Natural killer cell (primary cell): Measurements from ENCODE around the gene CPNE8. TPM values are rescaled to one million over a fixed set of nuclear protein-coding genes. Genes with fewer than 3 reads are reported as not detected.

Source experiments
- ATAC-seq, 3 donors: fragments of 150-1000 bp in 2 of 3; fragments of 200-7000 bp in 1 of 3; cut with Tn5 transposase; 1 replicate in 1 of 3; 2 replicates in 2 of 3; pipeline ENCODE4 v1.10.0; 2021; ENCODE audit warnings: mild to moderate bottlenecking in 2 of 3, moderate library complexity in 2 of 3
- DNase-seq, 2 donors: peaks; one replicate each; pipeline versions ENCODE4 v3.0.0 to v3.0.0-alpha.2; 2013 to 2021; ENCODE audit warnings: mixed read lengths in 1 of 2
- H3K27ac ChIP-seq: one replicate; pipeline ENCODE4 v1.5.1; 2013; ENCODE audit warnings: mild to moderate bottlenecking, low read length
- H3K27me3 ChIP-seq: one replicate; pipeline ENCODE4 v1.6.1; 2013; ENCODE audit warnings: low read length; ENCODE audit not compliant: control insufficient read depth, insufficient read depth
- H3K36me3 ChIP-seq: one replicate; pipeline ENCODE4 v1.6.1; 2013; ENCODE audit warnings: low read length; ENCODE audit not compliant: control insufficient read depth, insufficient read depth
- H3K4me1 ChIP-seq: one replicate; pipeline ENCODE4 v1.6.1; 2013; ENCODE audit warnings: low read length; ENCODE audit not compliant: control insufficient read depth, insufficient read depth
- H3K4me3 ChIP-seq: one replicate; pipeline ENCODE4 v1.5.1; 2013; ENCODE audit warnings: low read length
- H3K9me3 ChIP-seq: one replicate; pipeline ENCODE4 v1.6.1; 2013; ENCODE audit warnings: low read length; ENCODE audit not compliant: control insufficient read depth, insufficient read depth
- H3K27ac Mint-ChIP-seq, 2 donors: one replicate each; pipeline ENCODE4 v1.8.0; 2022; ENCODE audit warnings: mild to moderate bottlenecking in 2 of 2, mixed read lengths in 2 of 2, moderate library complexity in 1 of 2
- H3K27me3 Mint-ChIP-seq, 2 donors: one replicate each; pipeline ENCODE4 v1.8.0; 2022; ENCODE audit warnings: low read depth in 2 of 2, mixed read lengths in 2 of 2
- H3K36me3 Mint-ChIP-seq: one replicate; pipeline ENCODE4 v1.8.0; 2022; ENCODE audit warnings: mixed read lengths
- H3K4me1 Mint-ChIP-seq, 2 donors: one replicate each; pipeline ENCODE4 v1.8.0; 2022; ENCODE audit warnings: mixed read lengths in 2 of 2
- H3K4me3 Mint-ChIP-seq: one replicate; pipeline ENCODE4 v1.8.0; 2022; ENCODE audit warnings: mild to moderate bottlenecking, moderate library complexity, mixed read lengths
- H3K9me3 Mint-ChIP-seq, 2 donors: one replicate each; pipeline ENCODE4 v1.8.0; 2022; ENCODE audit warnings: mixed read lengths in 2 of 2
- CTCF ChIP-seq: fragments of 200-600 bp; IDR thresholded peaks from one replicate; pipeline ENCODE4 v1.8.0; 2022; ENCODE audit warnings: antibody characterized with exemption
- WGBS: methylation state at CpG from one replicate; pipeline ENCODE4 v1.1.7; 2013; ENCODE audit warnings: missing lambda C conversion rate; ENCODE audit not compliant: insufficient coverage; 5-methylcytosine and 5-hydroxymethylcytosine counted together
- intact Hi-C: fragments of 100-400 bp; cut with micrococcal nuclease; formaldehyde crosslinking; loops from one replicate; pipeline ENCODE4 v1.14.2; 2022
- total RNA-seq, 4 donors: library from RNA; stranded (reverse); fragments of 120-200 nt in 1 of 4; gene quantifications; one replicate each; pipeline versions ENCODE4 v1.2.3 to v1.2.4, GENCODE V29; 2013 to 2022

CPNE8 gene
- total RNA-seq, 3 donors from 2014 or later (not counting 1 experiment from before 2014, with no cell fraction given) = 6.1 to 8.1 (median 7.9) TPM

DNA sequence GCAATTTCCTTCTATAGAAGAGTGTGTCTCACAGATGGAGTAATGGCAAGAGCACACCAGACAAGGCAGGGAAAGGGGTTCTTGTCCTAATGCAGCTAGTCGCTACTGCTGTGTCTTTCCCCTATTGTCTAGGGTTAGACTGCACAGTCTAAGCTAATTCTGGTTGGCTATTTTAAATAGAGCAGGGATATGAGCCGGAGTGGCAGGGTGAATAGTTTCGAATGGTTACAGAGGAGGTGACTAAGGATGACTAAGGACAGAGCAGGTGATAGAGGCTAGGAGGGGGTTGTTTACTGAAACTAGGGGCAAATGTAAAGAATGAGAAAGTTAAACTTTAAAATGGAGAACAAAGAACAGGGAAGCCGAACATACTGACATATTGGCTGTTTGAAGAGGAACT lies 25.6 kb upstream of the CPNE8 start:
- Histone ChIP-seq H3K36me3 (no peaks in the 10 kb centered on the region), H3K4me3 (no peak overlapping the region), H3K27ac (no peak overlapping the region), H3K27me3 (no peaks in the 10 kb centered on the region), H3K9me3 (no peaks in the 10 kb centered on the region), H3K4me1 (no peaks in the 10 kb centered on the region)
- WGBS = 76% methylated on average over 4 of the region's 4 CpGs
- no peak overlapping the region for H3K4me3 Mint-ChIP-seq
- ATAC-seq (no peak), DNase-seq (no peak)
- no peak overlapping the region for H3K27ac Mint-ChIP-seq
- no peaks in the 10 kb centered on the region for H3K9me3 Mint-ChIP-seq
- H3K36me3 Mint-ChIP-seq = no peaks in the 10 kb centered on the region
- no peak for TF ChIP-seq CTCF
- peaks cover 2 to 8% of the 10 kb centered on the region in 2 donors for H3K27me3 Mint-ChIP-seq
- peaks cover 0 to 12% of the 10 kb centered on the region in 2 donors for H3K4me1 Mint-ChIP-seq
- intact Hi-C loops = no loop called here

DNA sequence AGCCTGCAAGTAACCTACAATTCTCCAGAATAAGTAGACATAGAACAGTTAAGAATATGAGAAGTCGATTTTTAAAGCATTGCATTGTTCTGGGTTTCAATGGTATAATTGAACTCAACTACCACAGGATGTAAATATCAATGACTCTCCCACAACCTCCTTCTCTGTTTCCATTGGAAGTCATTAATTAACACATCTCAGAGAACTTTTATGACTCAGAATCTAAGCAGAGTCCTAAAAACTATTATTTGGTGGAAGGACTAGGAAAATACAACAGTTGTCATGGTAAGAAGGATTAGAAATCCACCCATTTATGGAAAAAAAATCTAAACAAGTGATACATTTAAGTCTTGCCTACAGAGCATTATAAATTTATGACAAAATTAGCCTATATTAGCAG lies 21.1 kb upstream of the CPNE8 start:
- Mint-ChIP-seq H3K4me1 (no peaks in the 10 kb centered on the region), H3K36me3 (no peaks in the 10 kb centered on the region), H3K27me3 (peaks cover 4 to 8% of the 10 kb centered on the region in 2 donors), H3K9me3 (no peaks in the 10 kb centered on the region), H3K27ac (no peak overlapping the region), H3K4me3 (no peak overlapping the region)
- TF ChIP-seq CTCF = no peak
- intact Hi-C loops = no loop called here
- no peak overlapping the region for H3K4me3 ChIP-seq
- ATAC-seq (no peak), DNase-seq (no peak)
- H3K36me3 ChIP-seq = no peaks in the 10 kb centered on the region
- peaks cover 4% of the 10 kb centered on the region for H3K27me3 ChIP-seq
- H3K4me1 ChIP-seq = no peaks in the 10 kb centered on the region
- no CpG with 5 or more reads among the region's 1 CpG for WGBS
- H3K27ac ChIP-seq = no peak overlapping the region
- H3K9me3 ChIP-seq = no peaks in the 10 kb centered on the region

DNA sequence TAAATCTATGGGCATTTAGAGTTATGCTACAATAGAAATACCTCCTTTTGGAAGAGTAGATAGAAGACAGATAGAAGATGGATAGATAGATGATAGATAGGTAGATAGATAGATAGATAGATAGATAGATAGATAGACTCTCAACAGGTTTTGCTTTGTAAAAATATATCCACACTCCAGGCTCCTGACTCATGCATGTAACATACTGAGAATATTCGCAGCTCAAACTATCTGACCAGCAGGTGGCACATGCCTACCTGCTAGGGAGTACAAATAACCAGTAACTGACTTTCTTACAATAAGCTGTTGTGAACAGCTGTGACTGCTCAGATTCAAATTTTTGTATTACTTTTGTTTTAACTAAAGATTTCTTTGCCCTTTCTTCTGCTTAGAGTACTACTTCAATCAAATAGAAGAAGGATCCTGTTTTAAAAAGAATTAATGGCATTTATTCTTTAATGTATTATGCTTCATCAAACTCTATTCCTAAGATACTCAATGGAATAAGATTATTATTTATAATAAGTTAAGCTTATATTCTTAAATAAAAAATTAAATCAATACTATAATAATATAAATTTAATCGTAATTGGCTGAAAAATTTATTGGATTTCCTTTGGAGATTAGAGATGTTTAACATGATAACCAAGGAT lies 15.8 kb upstream of the CPNE8 start:
- Mint-ChIP-seq H3K36me3 (no peaks in the 10 kb centered on the region), H3K4me3 (no peak overlapping the region), H3K27ac (no peak overlapping the region), H3K9me3 (no peaks in the 10 kb centered on the region), H3K27me3 (peaks cover 7% of the 10 kb centered on the region in 2 donors), H3K4me1 (no peaks in the 10 kb centered on the region)
- Histone ChIP-seq H3K36me3 (no peaks in the 10 kb centered on the region), H3K9me3 (no peaks in the 10 kb centered on the region), H3K4me1 (no peaks in the 10 kb centered on the region), H3K27me3 (peaks cover 4% of the 10 kb centered on the region), H3K4me3 (no peak overlapping the region), H3K27ac (no peak overlapping the region)
- DNase-seq (peak in 1 of 2 donors; percentile 54), ATAC-seq (peak in 1 of 3 donors; percentile 59)
- intact Hi-C loops = no loop called here
- TF ChIP-seq CTCF = no peak
- WGBS = 34% methylated on average over 2 of the region's 2 CpGs

DNA sequence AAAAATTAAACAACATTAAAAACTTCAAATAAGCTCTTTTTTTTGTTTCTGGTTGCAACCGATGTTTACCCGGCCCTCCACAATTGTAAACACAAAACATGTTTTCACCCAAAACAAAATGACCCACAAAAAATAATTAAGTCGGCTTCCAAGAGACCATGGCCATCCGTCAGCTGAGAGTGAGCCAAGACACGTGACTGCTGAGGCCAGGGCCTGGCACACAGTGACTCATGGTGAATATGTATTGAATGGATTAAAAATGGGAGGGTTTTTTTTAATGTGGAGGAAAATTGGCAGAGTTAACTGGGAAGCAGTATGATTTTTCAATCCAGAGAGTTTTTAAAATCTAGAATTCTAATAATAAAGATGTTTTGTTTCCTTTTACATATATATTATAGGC lies 13.8 kb upstream of the CPNE8 start:
- Histone ChIP-seq H3K27me3 (peaks cover 4% of the 10 kb centered on the region), H3K4me1 (no peaks in the 10 kb centered on the region), H3K36me3 (no peaks in the 10 kb centered on the region), H3K27ac (no peak overlapping the region), H3K9me3 (no peaks in the 10 kb centered on the region), H3K4me3 (no peak overlapping the region)
- intact Hi-C loops = no loop called here
- no peak for DNase-seq
- no peak overlapping the region for H3K4me3 Mint-ChIP-seq
- no peaks in the 10 kb centered on the region for H3K9me3 Mint-ChIP-seq
- H3K36me3 Mint-ChIP-seq = no peaks in the 10 kb centered on the region
- no peak for TF ChIP-seq CTCF
- no peak overlapping the region for H3K27ac Mint-ChIP-seq
- 90% methylated on average over 5 of the region's 5 CpGs for WGBS
- H3K4me1 Mint-ChIP-seq = no peaks in the 10 kb centered on the region
- no peak for ATAC-seq
- H3K27me3 Mint-ChIP-seq = peaks cover 7 to 8% of the 10 kb centered on the region in 2 donors
